NCI-H446 (cell line): ENCODE measurements around the gene COL9A2.

Experiments used
- DNase-seq, 2 experiments: peaks; one replicate each; lab custom pipeline; 2025; lab: John Stamatoyannopoulos, UW

Gene COL9A2

DNA sequence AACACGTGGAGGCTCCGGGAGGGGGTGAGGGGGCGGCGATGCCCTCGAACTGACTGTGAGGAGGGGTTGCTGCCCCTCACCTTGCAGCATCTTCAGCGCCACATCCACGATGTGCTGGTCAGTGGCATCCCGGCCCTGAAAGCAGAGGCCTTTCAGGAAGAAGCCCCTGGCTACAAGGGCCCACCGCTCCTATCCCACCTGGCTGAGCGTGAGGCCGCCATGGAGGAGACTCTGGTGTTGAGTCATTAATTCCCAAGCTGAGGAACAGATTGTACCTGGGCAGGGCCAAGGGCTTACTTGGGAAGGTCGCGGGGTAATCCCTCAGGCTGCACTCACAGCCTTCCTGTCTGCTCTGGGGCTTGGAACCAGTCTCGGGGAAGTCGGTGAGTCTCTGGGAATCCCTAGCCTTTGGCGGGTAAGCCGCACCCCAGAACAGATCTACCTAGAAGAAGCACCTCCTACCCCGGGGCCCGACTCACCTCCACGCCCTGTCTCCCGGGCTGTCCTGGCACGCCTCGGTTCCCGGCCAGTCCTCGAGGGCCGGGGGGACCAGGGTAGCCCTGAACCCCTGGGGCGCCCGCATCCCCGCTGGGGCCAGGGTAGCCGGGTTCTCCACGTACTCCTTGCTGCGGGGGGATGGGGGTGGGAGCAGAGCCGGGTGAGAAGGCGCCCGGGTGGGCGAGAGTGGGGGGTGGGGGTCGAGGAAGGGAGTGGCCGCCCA is 13.9 kb downstream of the COL9A2 start:
- DNase-seq, result no peak

DNA sequence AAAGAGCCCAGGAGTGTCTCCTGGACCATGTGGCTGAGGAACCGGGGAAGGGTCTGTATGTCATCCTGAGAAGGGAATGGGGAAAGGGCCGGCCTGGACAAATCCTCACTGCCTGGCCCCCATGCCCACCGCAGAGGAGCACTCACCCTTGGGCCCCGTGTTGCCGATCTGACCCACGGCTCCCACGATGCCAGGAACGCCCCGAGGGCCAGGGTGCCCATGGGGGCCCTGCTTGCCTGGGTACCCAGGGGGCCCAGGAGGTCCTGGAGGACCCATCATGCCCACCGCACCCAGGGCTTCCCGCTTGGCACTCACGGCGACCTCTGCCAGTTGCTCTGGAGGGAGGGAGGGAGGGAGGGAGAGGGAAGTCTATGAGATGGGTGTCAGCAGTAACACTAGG is 14.6 kb downstream of the COL9A2 start:
- no peak for DNase-seq

DNA sequence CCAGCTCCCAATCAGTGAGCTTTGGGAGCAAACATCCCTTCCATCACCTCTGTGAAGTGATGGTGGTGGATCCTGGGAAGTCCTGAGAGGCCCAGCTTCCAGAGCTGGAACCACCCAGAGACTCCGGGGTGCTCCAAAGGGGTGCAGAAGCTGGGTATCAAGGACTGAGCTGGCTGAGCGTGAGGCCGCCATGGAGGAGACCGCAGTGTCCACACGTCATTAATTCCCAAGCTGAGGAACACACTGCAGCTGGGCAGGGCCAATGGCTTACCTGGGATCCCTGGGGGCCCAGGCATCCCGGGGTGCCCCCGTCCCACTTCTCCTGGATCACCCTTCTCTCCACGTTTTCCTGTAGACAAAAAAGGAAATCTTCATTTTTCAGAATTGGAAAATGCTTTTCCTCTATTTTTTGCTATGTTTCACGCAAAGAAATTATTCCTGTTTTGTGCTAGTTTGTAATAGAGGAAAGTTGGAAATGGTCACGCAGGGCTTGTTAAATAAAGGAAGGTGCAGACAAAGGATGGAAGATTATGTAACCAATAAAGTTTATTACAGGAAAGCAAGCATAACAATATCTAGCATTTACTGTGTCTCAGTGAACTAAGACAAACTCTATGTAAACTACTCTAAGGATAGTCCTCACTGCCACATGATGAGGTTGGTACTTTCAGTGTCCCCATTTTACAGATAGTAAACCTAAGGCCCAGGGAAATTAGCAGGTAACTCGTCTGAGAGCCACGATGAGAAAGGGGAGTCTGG is 15.4 kb downstream of the COL9A2 start:
- DNase-seq, result no peak

DNA sequence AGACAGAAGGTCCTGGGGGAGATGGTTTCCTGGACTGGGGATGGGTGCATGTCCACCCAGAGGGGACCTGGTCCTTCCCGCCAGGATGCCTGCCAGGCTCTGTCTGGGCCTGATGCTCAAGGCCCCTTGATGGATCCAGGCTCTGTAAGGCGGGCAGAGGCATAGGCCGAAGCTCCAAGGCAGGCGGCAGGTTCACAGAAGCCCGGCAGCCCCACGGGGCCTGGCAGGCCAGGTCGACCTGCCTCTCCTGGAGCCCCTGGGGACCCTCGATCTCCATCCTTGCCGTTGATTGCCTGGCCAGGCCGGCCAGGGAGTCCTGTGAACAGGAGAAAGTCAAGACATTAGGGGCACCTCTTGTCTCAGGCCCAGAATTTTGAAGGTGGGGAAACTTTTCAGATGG is 16.0 kb downstream of the COL9A2 start:
- DNase-seq, result no peak

DNA sequence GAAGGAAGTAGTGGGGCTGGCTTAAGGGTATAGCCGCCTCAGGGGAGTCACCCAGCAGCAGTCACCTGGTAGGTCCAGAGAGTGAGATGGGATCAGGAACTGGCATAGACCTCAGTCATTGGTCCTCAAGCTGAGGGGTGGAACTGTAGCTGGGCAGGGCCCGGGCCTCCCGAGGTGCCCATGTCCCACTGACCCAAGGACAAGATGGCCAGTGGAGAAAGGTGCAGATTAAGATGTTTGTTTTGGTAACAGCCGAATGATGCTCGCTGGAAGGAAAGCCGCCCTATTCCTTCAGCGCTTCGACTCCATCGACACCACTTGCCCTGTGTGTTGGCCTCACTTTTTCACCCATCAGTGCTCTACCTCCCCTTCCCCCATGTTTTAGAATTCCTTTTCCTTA is 16.4 kb downstream of the COL9A2 start:
- no peak for DNase-seq

DNA sequence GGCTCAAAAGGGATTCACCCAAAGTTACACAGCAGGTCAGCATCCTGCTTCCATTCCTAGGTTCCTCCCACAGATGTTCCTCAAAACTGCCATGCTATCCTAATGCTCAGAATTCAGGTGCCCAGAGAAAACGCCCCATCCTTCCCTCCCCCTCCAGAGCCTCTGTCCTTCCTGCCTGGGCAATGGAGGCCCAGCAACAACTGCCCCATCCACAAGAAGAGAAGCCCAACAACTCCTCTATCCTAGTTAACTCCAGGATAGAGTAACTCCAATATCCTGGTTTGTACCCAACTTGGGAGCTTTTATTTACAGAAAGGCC is 16.9 kb downstream of the COL9A2 start:
- DNase-seq, result no peak

DNA sequence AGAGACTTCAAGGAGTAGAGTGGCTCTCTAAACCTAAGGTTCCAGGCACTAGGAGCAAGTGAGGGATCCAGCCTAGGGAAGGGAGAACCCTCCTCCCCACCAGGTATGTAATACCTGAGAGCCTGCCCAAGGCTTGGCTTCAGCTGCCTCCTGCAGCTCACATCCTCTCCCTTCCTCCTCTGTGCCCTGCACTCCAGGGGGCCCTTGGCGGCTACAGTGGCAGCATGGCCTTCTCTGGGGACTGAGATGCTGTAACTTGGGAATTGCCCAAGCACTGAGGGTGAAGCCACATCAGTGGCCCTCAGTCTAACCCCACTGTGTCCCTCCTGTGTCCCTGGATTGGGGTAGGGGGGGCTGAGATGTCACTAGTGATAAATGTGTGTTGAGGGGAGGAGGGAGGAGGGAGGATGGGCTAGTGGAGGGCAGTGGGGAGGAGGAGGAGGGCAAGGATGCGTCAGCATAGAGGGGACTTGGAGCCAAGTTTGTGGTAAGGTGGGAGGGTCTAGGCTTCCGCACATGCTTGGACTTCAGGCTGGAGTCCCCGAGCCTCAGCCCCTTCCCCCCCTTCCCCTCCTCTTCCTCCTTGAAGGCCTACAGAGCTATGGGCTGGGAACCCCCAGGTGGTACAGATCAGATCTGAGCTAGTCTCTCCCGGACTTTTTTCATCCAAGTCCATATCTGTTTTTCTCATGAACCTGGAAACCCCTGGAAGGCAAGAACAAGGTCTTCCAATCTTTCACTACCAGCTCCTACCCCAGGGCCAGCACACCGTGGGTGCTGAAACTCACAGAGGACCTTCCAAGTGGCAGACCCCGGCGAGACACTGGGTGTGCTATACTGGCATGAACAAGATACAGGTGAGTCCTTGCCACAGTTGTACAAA is 17.5 kb downstream of the COL9A2 start:
- no peak for DNase-seq

DNA sequence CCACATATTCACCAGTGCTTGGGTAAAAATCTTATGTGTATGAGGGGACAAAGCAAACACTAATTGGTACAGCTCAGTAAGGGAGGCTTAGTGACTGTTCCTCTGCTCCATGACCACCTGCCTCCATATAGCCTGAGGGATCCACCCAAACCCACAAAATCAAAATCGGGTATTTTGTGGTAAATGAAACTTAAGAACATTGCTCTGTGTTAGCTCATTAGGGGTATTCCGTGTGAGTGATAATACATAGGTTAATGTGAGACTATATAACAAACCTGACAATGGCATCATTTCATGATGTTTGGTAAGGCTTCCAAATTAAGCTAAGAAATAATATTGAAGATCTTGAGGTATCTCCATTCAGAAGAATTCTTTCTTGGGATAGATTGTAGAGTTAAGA is 25.8 kb downstream of the COL9A2 start:
- DNase-seq, result no peak

DNA sequence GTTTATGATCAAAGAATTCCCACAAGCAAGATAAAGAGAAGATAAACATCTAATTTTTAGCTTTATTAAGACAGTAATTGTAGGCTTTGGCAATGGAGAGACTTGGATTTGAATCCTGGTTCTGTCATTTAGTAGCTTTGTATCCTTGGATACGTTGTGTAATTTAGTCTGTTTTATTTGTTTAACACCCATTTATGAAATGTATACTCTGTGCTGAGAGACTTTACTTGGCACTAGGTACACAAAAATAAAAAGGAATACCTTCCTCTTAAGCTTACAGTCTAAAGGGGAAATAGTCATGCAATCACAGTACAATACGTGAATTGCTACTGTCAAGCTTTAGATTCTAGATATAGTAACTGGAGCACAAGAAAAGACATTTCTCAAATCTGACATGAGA is 35.2 kb downstream of the COL9A2 start:
- no peak for DNase-seq

DNA sequence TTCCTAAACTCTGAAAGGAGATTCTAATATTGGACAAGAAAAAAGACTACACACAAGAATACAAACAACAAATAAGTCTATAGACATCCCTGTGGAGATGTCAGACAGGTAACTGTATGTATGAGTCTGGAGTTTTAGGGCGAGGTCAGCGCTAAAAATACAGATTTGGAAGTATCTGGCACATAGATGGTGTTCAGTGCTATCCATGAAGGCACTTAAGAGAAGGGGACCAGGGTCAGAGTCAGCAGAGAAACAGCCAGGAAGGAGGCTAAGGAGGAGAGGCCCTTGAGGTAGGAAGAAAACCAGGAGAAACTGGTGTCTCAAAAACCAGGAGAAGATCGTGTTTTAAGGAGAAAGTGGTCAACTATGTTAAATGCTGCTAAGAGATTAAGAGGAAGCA is 41.0 kb downstream of the COL9A2 start:
- no peak for DNase-seq

DNA sequence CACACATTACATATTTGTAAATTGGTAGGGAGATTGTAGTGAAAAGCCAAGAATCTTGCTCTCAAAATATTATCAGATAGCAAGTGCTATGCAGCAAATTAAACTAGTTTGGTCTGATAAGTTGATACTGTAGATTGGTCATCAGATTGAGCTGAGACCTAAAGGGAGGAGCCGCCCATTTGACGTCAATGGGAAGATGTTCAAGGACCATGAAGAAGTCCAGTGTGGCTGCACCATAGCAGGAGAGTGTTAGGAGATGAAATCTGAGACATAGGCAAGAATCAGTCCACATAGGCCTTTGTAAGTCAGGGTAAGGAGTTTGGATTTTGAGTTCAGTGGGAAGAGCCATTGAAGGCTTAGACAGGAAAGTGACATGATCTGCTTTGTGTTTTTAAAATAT is 42.8 kb downstream of the COL9A2 start:
- DNase-seq, result no peak

DNA sequence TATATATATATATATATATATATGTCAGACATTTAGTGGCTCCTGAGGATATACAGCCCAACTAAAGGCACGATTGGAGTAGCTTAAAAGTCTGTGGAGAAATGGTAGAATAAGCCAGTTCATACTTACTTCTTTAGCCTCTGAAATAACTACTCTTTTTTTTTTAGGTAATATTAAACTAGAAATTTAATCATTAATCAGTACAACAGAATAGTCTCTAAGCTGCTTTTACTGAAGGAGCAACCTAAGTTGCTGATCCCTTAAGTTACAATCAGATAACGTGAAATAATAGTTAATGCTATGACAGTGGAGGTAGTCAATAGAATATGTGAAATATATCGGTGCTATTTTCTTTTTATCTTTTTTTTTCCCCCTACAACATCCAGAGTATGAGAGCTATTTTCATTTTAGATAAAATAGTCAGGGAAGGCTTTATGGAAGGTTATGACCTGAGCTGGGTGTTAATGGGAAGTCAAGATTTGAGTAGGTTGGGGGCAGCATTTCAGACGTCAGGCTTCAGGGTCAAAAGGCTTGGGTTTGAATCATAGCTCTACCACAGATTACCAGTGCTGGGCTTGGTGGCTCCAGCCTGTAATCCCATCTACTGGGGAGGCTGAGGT is 43.4 kb downstream of the COL9A2 start:
- DNase-seq, result no peak

DNA sequence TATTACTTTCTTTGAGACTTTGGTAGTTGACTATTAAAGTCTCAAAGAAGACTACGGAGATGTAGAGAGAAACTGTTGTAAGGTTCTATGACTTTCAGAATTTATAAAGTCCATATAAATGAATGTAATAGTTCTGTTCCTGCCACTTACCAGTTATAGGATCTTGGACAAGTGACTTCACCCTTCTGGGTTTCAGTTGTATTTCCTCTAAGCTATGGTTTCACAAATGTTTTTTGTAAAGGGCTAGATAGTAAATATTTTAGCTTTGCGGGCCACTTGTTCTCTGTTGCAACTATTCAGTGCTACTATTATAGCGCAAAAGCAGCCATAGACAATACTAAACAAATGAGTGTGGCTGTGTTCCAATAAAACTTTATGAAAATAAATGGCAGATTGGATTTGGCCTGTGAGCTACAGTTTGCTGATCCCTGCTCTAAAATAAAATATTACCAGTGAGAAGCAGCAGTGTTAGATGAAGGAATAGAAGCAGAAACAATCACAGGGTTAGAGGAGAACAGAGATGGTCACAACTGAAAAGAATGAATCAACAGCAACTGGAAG is 44.4 kb downstream of the COL9A2 start:
- DNase-seq, result no peak

DNA sequence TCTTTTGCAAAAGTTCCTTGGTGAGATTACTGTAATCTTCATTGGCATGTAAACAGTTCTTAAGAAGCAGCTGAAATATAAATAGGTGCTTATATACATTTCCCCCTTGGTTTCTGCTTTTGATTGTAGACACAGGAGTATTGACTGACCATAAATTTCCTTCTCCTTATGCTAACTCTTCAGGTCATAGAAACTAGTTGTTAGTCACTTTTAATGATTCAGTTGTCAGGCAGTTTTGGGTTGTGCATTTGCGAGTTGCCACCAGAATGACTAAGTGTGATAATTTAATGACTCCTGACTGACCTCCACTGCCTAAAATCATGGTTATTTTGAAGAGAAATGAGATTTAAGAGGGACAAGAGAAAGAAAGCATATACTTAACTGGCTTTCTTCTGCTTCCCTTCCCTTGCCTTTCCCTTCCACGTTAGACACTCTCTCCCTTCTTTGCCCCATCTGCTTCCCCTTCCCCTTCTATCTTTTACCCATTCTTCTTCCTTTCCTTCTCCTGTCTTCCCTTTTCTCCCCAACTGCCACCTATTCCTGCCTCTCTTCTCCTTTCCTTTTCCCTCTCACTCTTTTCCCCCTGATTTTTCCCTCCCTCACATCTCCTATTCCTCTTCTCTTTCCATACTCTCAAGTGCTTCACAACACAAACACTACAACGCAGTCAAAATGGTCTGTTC is 46.8 kb downstream of the COL9A2 start:
- DNase-seq, result no peak

DNA sequence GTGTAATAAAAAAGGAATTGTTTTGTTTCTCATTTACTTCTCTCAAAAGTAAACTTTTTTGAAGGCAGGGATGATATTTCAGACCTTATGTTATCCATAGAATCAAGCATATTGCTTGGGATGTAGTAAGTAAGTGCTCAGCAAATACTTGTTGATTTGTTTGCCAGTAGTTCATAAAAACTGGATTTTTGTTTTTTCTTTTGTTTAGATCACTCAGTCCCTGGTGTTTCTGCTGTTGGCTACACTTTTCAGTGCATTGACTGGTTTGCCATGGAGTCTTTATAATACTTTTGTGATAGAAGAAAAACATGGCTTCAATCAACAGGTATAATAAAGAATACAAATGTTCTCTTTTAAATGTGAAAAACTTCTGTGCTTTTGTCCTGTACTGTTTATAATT is 48.9 kb downstream of the COL9A2 start:
- no peak for DNase-seq

DNA sequence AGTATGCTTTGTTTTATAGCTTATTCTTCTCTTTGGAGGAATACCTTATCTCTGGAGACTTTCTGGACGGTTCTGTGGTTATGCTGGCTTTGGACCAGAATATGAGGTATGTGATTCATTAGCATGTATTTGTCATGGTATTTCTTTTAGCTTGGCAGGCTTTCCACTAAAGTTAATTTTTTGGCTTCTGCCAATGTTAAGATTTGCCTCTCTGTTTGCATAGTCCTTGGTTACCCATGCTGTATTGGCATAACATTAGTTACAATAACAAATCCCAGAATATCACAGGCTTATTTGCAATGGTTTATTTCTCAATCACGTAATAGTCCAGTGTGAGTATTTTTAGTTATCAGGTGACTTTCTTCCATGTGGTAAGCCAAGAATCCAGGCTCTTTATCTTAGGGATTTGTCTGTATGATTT is 49.3 kb downstream of the COL9A2 start:
- DNase-seq, result peak in 1 of 2 experiments; percentile 13

DNA sequence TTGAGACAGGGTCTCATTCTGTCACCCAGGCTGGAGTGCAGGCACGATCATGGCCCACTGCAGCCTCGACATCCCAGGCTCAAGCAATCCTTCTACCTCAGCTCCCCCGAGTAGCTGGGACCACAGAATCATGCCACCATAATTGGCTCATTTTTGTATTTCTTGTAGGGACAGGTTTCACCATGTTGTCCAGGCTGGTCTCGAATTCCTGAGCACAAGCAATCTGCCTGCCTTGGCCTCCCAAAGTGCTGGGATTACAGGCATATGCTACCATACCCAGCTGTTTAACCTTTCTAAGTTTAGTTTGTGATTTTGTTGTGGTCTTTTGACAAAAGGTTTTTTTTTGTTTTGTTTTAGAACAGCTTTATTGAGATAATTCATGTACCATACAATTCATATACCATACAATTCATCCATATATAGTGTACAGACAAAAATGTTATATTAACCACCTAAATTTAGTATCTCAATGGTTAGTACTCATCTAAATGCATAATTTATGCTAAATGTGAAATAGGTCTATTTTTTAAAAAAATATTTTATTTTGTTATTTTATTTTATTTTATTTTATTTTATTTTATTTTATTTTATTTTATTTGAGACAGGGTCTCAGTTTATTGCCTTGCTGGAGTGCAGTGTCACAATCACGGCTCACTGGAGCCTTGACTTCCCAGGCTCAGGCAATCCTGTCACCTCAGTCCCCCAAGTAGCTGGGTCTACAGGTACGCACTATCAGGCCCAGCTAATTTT is 50.1 kb downstream of the COL9A2 start:
- no peak for DNase-seq

DNA sequence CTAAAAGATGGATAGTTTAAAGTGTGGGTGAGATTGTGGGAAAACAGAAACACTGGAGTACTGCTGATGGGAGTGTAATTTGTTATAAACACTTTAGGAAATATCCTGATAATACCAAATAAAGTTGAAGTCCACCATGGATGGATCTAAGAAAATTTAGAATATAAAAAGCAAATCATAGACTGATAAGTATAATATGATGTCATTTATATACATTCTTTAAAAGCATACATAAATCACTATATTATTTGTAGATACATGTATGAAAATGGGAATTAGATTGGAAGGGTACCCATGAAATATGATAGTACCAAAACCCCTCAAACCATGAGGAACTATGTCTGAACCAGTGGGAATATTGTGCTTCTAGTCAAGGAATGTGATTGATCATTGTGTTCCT is 51.2 kb downstream of the COL9A2 start:
- DNase-seq, result no peak

DNA sequence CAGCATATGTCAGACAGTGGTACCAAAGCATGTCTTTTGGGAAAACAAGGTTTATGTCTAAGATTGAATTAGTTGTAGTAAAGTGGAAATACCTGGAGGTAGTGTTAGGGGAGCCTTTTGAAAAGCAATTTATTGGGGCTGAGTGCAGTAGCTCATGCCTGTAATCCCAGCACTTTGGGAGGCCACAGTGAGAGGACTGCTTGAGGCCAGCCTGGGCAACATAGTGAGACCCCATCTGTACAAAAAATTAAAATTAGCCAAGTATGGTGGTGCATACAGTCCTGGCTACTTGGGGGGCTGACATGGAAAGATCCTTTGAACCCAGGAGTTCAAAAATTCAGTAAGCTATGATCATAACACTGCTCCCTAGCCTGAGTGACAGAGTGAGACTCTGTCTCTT is 51.8 kb downstream of the COL9A2 start:
- no peak for DNase-seq

DNA sequence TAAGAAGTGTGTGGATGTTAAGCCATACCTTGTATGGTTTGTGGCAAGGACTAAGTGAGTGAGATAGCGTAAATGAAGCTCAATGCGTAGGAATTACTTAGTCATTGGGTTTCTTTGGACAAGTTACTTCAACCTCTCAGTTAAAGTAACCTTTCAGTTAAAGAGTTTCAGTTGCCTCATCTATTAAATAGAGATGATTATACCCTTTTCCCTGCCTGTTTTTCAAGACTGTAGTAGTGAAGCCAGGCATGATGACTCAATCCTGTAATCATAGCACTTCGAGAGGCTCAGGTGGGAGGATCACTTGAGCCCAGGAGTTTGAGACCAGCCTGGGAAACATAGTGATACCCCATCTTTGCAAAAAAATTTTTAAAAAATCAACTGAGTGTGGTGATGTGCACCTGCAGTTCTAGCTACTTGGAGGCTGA is 52.7 kb downstream of the COL9A2 start:
- no peak for DNase-seq

DNA sequence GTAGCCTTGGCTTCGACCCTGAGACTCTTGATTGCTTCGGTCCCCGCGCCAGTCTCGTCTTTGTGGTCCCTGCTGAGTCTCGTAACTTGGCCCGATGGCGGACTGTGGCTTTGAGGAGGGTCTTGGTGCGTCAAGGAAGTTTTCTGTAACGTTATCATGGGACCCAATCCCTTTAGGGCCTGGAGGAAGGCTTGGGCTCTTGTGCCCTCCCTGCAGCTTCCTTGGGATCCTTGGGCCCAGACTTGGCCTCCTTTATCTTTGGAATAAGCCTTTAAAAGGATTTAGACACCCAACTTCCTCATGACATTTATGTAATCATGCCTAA is 58.7 kb downstream of the COL9A2 start:
- no peak for DNase-seq
